ENCODE results near the gene FAM234B.
"Not testable (repeated sequence)": the region's sequence is repeated elsewhere in the genome, so short reads cannot be mapped to it uniquely, and the experiment has no call there.

The FAM234B gene

GRCh38 chr12:13028825-13029570 lies 15.2 kb upstream of the FAM234B start:
- DNase-seq (ENCODE audit: low read depth) = no peak
- H3K4me3 ChIP-seq (ENCODE audit: control insufficient read depth, low read depth, low read length) = no peak overlapping the region
- TF ChIP-seq CTCF (IDR thresholded peaks at IDR 0.05; ENCODE audit: control insufficient read depth, insufficient read depth, low read depth, low read length, missing control alignments) = no peak

- H3K4me3 ChIP-seq (ENCODE audit: control insufficient read depth, low read depth, low read length) = no peak overlapping the region
- no peak for TF ChIP-seq CTCF (IDR thresholded peaks at IDR 0.05; ENCODE audit: control insufficient read depth, insufficient read depth, low read depth, low read length, missing control alignments)
These were observed 13.5 kb upstream of the FAM234B start for GRCh38 chr12:13030541-13031291.

GRCh38 chr12:13032164-13032563 lies 12.0 kb upstream of the FAM234B start:
- H3K4me3 ChIP-seq (ENCODE audit: control insufficient read depth, low read depth, low read length) = no peak overlapping the region
- no peak for DNase-seq (ENCODE audit: low read depth)
- TF ChIP-seq CTCF (IDR thresholded peaks at IDR 0.05; ENCODE audit: control insufficient read depth, insufficient read depth, low read depth, low read length, missing control alignments) = no peak

More at GRCh38 chr12:13030541-13031291, 13.5 kb upstream of the FAM234B start:
- no peak for DNase-seq (ENCODE audit: low read depth)

- DNase-seq (ENCODE audit: low read depth) = no peak
- TF ChIP-seq CTCF (IDR thresholded peaks at IDR 0.05; ENCODE audit: control insufficient read depth, insufficient read depth, low read depth, low read length, missing control alignments) = no peak
- no peak overlapping the region for H3K4me3 ChIP-seq (ENCODE audit: control insufficient read depth, low read depth, low read length)
These were observed 10.7 kb upstream of the FAM234B start for GRCh38 chr12:13033476-13033875.

GRCh38 chr12:13035335-13035734 lies 8.8 kb upstream of the FAM234B start:
- H3K4me3 ChIP-seq (ENCODE audit: control insufficient read depth, low read depth, low read length) = not testable (repeated sequence)

GRCh38 chr12:13036881-13037280 lies 7.3 kb upstream of the FAM234B start:
- DNase-seq (ENCODE audit: low read depth) = no peak
- no peak for TF ChIP-seq CTCF (IDR thresholded peaks at IDR 0.05; ENCODE audit: control insufficient read depth, insufficient read depth, low read depth, low read length, missing control alignments)
- no peak overlapping the region for H3K4me3 ChIP-seq (ENCODE audit: control insufficient read depth, low read depth, low read length)

More at GRCh38 chr12:13035335-13035734, 8.8 kb upstream of the FAM234B start:
- DNase-seq (ENCODE audit: low read depth) = not testable (repeated sequence)
